G401 (cell line): ENCODE data around the gene OBSCN. TPM values are rescaled to one million over a fixed set of nuclear protein-coding genes. Genes with fewer than 3 reads are reported as not detected.

Experiments used
- DNase-seq: peaks from one replicate; pipeline ENCODE4 v3.0.0-alpha.2; 2015; ENCODE audit warnings: low spot score
- in situ Hi-C: cut with HindIII; loops from 2 replicates; pipeline ENCODE4 v1.10.0; 2016; ENCODE audit warnings: low sequenced_read_pairs, mixed read lengths
- total RNA-seq: library from RNA; depleted of rRNA; stranded (reverse); fragments of >200 nt; shearing (Covaris generic); gene quantifications from 2 replicates; pipeline ENCODE4 v1.2.3, GENCODE V29; 2014; rRNA removed

The OBSCN gene
- 7.3 and 7.7 TPM in 2 replicates for total RNA-seq

DNA sequence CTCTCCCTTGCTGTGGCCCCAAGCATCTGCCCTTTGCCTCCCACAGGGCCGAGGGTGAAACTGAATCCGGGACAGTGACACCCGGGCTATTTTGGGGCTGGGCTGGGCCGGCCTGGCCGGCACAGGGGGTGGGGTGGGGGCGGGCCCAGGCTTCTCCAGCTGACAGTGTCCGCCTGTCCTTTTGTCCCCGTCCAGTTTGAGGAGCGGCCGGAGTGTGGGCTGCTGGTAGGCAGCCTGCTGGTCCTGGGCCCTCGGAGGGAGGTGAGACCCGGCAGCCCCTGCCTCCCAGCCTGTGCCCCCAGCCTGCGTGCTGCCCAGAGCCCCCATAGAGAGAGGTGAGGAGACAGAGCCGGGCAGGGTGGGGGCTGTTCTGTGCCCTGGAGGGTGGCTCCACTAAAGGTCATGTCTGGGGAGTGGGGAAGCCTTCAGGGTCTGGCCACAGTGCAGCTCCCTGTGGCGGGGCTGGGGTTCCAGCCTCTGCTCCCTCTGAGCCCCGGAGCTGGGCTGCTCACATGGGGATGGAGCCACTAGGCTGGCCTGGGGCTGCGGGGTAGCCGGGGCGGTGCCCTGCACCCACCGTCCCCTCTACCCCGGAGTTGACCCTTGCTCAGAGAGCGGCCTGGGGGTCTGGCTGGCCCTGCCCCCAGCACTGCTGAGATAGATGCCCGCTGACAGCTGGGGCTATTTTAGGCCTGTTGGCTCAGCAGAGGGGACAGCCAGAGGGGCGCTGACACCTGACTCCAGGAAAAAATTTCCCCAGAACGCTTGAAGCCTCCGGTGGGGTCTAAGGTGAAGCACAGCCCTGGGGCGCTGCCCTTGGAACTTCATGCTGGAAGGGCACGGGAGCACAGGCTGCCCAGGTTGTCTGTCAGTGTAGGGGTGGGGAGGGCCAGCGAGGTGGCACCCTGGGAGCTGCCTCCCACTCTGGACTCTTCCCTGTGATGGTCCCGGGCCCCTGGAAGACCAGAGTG, at the start of gene OBSCN:
Gene OBSCN (plus strand): TSS at position 194 of the 971 bp plus-strand sequence. CDS start 3,740 bp downstream, outside the sequence.
- in situ Hi-C loops = no loop called here
- no peak for DNase-seq

DNA sequence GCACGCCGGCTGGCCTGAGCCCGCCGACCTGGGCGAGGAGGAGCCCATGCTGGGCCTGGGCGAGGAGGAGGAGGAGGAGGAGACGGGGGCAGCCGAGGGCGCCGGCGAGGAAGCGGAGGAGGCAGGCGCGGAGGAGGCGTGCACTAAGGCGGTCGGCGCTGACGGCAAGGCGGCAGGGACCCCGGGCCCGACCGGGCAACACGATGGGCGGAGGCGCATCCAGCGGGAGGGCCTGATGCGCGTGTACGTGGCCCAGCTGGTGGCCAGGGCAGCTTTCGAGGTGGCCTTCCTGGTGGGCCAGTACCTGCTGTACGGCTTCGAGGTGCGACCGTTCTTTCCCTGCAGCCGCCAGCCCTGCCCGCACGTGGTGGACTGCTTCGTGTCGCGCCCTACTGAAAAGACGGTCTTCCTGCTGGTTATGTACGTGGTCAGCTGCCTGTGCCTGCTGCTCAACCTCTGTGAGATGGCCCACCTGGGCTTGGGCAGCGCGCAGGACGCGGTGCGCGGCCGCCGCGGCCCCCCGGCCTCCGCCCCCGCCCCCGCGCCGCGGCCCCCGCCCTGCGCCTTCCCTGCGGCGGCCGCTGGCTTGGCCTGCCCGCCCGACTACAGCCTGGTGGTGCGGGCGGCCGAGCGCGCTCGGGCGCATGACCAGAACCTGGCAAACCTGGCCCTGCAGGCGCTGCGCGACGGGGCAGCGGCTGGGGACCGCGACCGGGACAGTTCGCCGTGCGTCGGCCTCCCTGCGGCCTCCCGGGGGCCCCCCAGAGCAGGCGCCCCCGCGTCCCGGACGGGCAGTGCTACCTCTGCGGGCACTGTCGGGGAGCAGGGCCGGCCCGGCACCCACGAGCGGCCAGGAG, 49.5 kb upstream of the OBSCN start:
- no peak for DNase-seq
- in situ Hi-C loops = no loop called here

DNA sequence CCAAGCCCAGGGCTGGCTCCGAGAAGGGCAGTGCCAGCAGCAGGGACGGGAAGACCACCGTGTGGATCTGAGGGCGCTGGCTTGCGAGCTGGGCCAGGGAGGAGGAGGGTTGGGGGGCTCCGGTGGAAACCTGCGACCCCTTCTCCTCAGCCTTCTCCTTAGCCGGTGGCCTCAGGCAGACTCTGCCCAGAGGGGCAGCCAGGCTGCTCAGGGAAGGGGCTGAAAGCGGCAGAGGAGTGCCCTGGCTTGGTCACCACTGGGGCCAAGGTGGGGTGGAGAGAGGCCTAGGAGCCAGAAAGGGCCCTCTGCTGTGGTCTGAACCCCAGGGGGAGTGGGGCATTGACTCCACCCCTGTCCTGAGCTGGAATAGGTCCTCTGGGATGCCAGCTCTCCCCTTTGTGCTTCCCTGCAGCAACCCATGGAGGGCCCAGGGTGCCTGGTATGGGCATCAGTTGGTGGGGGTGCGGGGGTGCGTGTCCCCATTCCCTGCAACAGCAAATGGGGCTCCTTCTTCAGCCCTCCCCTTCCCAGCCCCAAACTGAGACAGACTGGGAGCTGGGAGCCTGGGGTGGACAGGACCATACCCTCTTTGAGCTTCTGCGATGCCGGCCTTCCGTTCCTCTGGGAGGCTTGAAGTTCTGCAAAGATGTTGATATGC, 48.7 kb upstream of the OBSCN start:
- in situ Hi-C loops = no loop called here

DNA sequence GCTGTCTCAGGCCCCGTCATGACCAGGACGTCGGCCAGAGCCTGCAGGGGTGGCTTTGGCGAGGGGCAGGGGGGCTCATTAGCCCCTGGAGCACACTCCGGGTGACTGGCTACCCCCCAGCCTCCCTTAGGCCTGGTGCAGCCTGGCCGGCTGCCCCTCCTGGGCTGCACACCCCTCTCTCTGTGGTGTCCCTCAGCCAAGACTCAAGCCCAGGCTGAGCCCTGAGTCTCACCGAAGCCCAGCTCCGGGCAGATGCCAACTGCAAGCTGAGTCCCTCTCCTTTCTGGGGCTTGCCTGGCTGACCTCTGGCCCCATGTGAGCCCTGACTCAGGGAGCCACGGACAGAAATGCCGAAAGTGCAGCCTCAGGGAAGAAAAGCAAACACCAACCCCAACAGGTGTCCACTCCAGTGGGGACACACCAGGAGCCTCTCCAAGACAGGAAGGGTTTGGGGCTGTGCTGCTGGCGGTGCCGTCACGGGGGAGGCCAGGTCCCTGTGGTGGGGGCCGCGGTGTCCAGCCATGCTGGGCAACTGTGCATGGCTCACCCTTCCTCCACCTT, 47.6 kb upstream of the OBSCN start:
- in situ Hi-C loops = no loop called here
- no peak for DNase-seq

More for the DNA sequence above, 48.7 kb upstream of the OBSCN start:
- no peak for DNase-seq

DNA sequence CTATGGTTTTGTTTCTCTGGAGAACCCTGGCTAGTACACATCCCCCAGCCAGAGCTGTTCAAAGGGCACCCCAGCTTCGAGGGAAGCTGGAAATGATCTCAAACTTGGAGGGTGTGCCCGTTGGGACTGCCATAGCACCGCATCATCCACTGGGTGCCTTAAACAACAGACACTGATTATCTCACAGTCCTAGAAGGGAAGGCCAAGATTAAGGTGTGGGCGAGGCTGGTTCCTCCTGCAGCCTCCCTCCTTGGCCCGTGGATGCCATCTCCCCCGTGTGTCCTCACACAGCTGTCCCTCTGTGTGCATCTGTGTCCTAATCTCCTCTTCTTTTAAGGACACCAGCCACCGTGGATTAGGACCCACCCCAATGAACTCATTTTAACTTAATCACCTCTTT, 46.5 kb upstream of the OBSCN start:
- in situ Hi-C loops = no loop called here
- no peak for DNase-seq

GRCh38 chr1:228161866-228162265, 46.0 kb upstream of the OBSCN start:
- in situ Hi-C loops = no loop called here
- DNase-seq = no peak

DNA sequence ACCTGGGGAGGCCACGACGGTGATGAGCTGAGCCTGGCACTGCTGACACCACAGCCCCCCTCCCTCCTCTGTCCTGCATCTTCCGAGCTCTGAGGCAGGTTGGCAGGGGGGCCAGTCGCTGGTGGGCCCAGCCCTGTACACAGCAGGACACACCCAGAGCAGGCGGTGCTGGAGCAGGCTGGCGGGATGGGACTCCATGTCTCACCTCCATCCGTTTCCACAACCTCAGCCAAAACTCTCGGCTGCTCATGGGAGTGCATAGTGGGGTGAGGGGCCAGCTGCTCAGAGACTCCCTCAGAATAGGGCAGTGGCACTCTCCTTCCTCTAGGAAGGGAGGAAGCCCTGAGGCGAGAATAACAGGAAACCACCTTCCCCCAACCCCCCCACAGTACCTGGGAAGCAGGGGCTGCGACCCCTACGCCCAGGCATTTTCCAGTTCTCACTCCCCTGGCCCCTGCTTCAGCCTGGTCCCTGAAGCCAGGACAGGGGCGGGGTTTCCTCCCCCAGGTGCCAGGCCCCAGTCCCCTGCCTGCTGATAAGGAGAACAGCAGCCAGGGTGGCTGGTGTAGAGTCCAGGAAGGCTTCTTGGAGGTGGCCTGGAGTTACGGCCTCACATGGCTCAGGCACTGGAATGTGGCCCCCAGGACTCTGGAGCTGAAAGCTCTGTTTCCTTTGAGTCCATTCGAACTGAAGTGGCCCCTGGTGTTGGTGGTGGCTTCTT, 45.4 kb upstream of the OBSCN start:
- in situ Hi-C loops = no loop called here
- DNase-seq = no peak

DNA sequence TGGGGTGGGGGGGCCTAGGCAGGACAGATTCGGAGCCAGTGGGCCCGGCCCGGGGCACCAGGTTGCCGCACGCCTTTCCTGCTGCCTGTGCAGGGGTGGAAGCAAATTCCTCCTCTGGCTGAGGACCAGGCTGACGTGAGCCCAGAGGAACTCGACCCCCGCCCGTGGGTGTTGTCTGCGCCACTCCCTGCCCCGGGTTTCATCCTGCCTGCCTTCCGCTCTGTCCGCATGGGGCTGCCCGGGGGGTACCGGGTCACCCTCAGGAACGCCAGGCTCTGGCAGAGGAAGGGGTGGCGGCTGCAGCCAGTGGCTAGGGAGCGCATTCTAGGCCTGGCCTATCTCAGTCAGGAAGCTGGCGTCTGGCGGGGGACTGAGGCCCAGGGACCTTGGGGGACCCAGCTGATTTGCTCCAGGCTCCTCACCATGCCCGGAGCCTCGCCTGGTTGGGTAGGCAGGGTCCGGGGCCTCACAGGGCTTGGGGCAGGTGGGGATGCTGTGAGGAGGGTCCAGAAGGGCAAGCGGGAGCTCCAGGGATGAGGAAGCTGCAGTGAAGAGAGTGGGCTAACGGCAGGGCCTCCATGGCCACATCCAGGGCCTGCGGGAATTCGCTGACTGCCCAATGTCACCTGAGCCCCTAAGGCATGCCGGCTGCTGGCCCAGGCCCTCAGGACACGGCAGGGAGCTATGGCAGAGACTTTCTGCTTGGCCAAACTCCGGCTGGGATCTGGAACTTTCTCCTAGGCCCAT, 44.7 kb upstream of the OBSCN start:
- DNase-seq = no peak

DNA sequence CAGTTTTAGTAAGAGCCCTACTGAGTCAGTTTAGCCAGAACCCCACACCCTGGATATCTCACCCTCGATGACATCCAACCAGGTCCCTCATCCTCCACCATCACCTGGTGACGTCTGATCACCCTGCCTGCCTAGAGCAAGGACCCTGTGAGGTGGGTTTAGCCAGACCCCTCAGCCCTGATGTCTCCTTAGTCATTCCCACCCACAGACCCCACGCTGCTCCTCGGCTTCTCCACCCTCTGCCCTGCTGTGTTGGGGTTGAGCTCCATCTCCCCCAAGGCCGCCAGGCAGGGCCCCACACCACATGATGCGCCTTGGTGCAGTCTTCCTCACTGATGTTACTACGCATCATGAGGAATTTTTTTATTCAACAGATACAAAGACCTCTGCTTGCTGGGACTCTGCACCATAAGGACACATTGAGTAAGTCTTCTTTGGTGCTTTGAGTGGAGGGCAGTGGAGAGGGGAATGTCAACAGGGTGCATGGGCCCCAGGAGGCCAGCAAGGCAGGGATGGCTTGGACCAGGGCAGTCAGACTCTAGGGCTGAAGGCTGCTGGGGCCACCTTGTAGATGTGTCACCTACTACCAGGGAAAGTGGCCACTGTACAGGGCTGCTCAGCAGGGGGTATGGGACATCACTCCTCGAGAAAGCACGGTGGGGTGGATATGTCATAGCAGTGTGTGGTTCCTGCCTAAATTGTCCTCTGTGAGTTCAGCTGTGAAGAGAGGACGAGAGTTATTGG, 43.9 kb upstream of the OBSCN start:
- in situ Hi-C loops = no loop called here
- DNase-seq = no peak

More for the DNA sequence above, 44.7 kb upstream of the OBSCN start:
- in situ Hi-C loops = no loop called here

DNA sequence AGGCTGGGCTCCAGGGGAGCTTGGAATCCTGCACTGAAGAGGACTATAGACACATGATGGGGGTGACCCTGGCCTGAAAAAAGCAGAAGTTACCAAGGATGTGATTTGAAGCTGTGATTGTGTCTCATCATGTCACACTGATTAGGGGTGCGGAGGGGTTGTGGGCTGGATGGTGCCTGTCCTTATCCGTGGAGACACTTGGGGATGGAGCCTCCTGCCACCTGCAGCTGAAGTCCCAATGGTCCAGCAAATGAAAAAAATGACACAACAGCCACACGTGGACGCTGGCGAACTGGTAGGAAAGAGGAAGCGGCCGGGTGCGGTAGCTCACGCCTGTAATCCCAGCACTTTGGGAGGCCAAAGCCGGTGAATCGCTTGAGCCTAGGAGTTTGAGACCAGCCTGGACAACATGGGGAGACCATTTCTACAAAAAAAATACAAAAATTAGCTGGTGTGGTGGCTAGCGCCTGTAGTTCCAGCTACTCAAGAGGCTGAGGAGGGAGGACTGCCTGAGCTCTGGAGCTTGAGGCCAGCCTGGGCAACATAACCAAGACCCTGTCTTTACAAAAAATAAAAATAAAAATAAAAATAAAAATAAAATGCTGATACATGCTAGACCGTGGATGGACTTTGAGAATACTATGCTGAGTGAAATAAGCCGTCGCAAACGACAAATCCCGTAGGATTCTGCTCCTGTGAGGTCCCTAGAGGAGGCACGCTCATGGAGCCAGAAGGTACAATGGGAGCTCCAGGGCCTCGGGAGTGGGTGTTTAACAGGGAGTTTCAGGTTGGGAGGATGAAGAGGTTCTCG, 43.1 kb upstream of the OBSCN start:
- no peak for DNase-seq
- in situ Hi-C loops = loop anchor here (5.0 kb wide), 1 partner anchor 57 kb away; the partner anchor contains the start of gene MRPL55

DNA sequence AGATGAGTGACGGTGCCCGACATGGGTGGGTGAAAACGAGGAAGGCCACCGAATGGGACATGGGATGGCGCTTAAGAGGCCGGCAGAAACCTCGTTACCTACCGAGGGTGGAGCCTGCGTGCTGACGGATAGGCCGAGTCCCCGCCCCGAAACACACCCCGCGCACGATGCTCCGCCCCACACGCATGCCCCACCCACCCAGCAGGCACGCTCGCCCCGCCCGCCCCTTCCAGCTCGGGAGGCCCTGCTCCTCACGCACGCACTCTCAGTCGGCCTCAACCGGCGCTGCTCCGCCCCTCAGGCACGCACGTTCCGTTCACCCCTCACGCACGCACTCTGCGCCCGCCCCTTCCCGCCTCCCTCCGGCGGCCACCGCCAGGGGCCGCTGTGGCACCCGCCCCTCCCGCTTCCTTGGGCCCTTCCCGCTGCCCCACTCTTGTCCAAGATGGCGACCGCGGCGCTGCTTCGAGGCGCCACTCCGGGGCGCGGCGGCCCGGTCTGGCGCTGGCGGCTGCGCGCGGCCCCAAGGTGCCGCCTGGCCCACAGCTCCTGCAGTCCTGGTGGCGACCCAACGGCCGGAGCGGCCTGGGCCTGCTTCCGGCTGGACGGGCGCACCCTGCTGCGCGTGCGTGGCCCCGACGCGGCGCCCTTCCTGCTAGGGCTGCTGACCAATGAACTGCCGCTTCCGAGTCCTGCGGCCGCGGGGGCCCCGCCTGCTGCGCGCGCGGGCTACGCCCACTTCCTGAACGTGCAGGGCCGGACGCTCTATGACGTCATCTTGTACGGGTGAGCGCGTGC, 42.3 kb upstream of the OBSCN start, which contains the start of gene IBA57:
Gene IBA57 (plus strand): TSS at position 433 of the 798 bp plus-strand sequence. CDS start 13 bp downstream, at position 446.
- peak; percentile 99 for DNase-seq

DNA sequence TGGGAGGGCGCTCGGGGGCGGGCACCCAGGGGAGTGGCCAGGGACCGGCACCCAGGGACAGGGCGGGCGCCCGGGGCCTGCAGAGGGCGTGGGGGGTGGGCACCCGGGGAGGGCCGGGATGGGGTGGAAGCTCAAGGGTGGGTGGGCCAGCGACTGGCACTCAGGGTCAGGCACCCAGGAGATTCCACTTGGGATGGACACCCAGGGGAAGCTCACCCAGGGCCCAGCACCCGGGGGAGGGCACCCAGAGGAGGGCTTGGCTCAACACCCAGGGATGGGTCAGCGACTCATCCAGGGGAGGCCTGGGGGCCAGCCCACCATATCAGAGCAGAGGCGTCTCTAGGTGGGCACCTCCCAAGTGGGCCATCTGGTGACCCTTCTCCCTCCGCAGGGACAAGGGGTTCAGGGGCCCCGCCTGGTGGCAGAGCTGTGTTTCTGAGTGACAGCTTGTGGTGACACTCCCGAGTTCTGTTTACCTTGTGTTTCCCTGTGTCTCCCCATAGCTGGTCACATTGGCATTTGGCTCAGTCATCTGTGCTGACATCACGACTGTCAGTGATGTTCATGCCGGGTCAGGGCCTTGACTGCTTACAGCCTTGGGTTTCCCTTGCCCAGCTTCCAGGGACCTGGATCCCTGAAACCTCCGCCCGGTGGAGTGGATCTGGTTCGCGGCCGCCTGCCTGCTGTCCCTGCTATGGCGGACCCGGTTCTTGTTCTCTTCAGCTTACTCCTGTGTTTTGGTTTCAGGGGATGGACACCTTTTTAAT, 41.5 kb upstream of the OBSCN start:
- in situ Hi-C loops = loop anchor here (5.0 kb wide), 1 partner anchor 59 kb away; the partner anchor contains the start of gene MRPL55

More for the DNA sequence above, 42.3 kb upstream of the OBSCN start, which contains the start of gene IBA57:
- in situ Hi-C loops = loop anchor here (5.0 kb wide), 1 partner anchor 58 kb away; the partner anchor contains the start of gene MRPL55

GRCh38 chr1:228168563-228169270, 39.1 kb upstream of the OBSCN start:
- no peak for DNase-seq
- in situ Hi-C loops = loop anchor here (5.0 kb wide), 1 partner anchor 61 kb away; the partner anchor contains the start of gene MRPL55

More for the DNA sequence above, 41.5 kb upstream of the OBSCN start:
- peak; percentile 86 for DNase-seq

GRCh38 chr1:228169345-228169744, 38.5 kb upstream of the OBSCN start:
- no peak for DNase-seq
- in situ Hi-C loops = loop anchor here (5.0 kb wide), 1 partner anchor 62 kb away; the partner anchor contains the start of gene MRPL55
